AG10803 (cell line): Measurements from ENCODE around the gene CLCN6.

Experiments used
- DNase-seq: peaks from one replicate; pipeline ENCODE4 v3.0.0; 2010; ENCODE audit warnings: low read depth
- H3K4me3 ChIP-seq: 2 replicates; pipeline ENCODE4 v1.5.1; 2011; ENCODE audit warnings: mild to moderate bottlenecking, low read length, control low read depth
- CTCF ChIP-seq: conservative IDR thresholded peaks from 2 replicates; pipeline ENCODE4 v1.5.1; 2011; ENCODE audit warnings: mild to moderate bottlenecking, low read length, control low read depth, inconsistent platforms

CLCN6 gene

GRCh38 chr1:11888206-11888876, 82.3 kb downstream of the CLCN6 start:
- no peak for DNase-seq
- no peak for TF ChIP-seq CTCF

GRCh38 chr1:11888877-11889208, 82.9 kb downstream of the CLCN6 start:
- no peak for DNase-seq
- no peak overlapping the region for H3K4me3 ChIP-seq
- TF ChIP-seq CTCF = no peak

More at GRCh38 chr1:11888206-11888876, 82.3 kb downstream of the CLCN6 start:
- no peak overlapping the region for H3K4me3 ChIP-seq

- no peak overlapping the region for H3K4me3 ChIP-seq
- DNase-seq = no peak
- no peak for TF ChIP-seq CTCF
These were observed 85.6 kb downstream of the CLCN6 start for GRCh38 chr1:11891433-11892186.
